ENCODE measurements around the gene FAM124A.
"Not testable (repeated sequence)": the region's sequence is repeated elsewhere in the genome, so short reads cannot be mapped to it uniquely, and the experiment has no call there.

The FAM124A gene

GRCh38 chr13:51269039-51269438 lies 46.8 kb downstream of the FAM124A start:
- DNase-seq (ENCODE audit: low read depth, low spot score) = no peak

GRCh38 chr13:51270623-51271415 lies 48.6 kb downstream of the FAM124A start:
- no peak for DNase-seq (ENCODE audit: low read depth, low spot score)

GRCh38 chr13:51271528-51272085 lies 49.4 kb downstream of the FAM124A start:
- DNase-seq (ENCODE audit: low read depth, low spot score) = no peak

- no peak for DNase-seq (ENCODE audit: low read depth, low spot score)
These were observed 52.9 kb downstream of the FAM124A start for GRCh38 chr13:51275101-51275500.

- no peak for DNase-seq (ENCODE audit: low read depth, low spot score)
These were observed 54.4 kb downstream of the FAM124A start for GRCh38 chr13:51276636-51277035.

- DNase-seq (ENCODE audit: low read depth, low spot score) = no peak
These were observed 55.7 kb downstream of the FAM124A start for GRCh38 chr13:51277928-51278327.

GRCh38 chr13:51278426-51279130 lies 56.4 kb downstream of the FAM124A start:
- no peak for DNase-seq (ENCODE audit: low read depth, low spot score)

GRCh38 chr13:51280379-51280940 lies 58.3 kb downstream of the FAM124A start:
- DNase-seq (ENCODE audit: low read depth, low spot score) = no peak

GRCh38 chr13:51282322-51282721 lies 60.1 kb downstream of the FAM124A start:
- no peak for DNase-seq (ENCODE audit: low read depth, low spot score)

GRCh38 chr13:51282923-51283322 lies 60.7 kb downstream of the FAM124A start:
- DNase-seq (ENCODE audit: low read depth, low spot score) = not testable (repeated sequence)

- DNase-seq (ENCODE audit: low read depth, low spot score) = no peak
These were observed 61.2 kb downstream of the FAM124A start for GRCh38 chr13:51283371-51283770.

- DNase-seq (ENCODE audit: low read depth, low spot score) = no peak
These were observed 62.1 kb downstream of the FAM124A start for GRCh38 chr13:51284339-51284738.

- peak; percentile 30 for DNase-seq (ENCODE audit: low read depth, low spot score)
These were observed 64.2 kb downstream of the FAM124A start for GRCh38 chr13:51286135-51287002.

GRCh38 chr13:51287758-51288157 lies 65.6 kb downstream of the FAM124A start:
- DNase-seq (ENCODE audit: low read depth, low spot score) = no peak

- DNase-seq (ENCODE audit: low read depth, low spot score) = not testable (repeated sequence)
These were observed 66.1 kb downstream of the FAM124A start for GRCh38 chr13:51288254-51288653.

GRCh38 chr13:51291341-51291740 lies 69.1 kb downstream of the FAM124A start:
- no peak for DNase-seq (ENCODE audit: low read depth, low spot score)

GRCh38 chr13:51292000-51292565 lies 69.9 kb downstream of the FAM124A start:
- no peak for DNase-seq (ENCODE audit: low read depth, low spot score)

GRCh38 chr13:51297556-51297955 lies 75.4 kb downstream of the FAM124A start:
- DNase-seq (ENCODE audit: low read depth, low spot score) = no peak

- DNase-seq (ENCODE audit: low read depth, low spot score) = no peak
These were observed 76.6 kb downstream of the FAM124A start for GRCh38 chr13:51298812-51299211.

- no peak for DNase-seq (ENCODE audit: low read depth, low spot score)
These were observed 80.9 kb downstream of the FAM124A start for GRCh38 chr13:51303063-51303552.

- no peak for DNase-seq (ENCODE audit: low read depth, low spot score)
These were observed 81.7 kb downstream of the FAM124A start for GRCh38 chr13:51303882-51304281.
